NB4 (cell line): ENCODE measurements around the gene TLL2.

ENCODE experiments used
- DNase-seq: peaks from one replicate; pipeline ENCODE4 v3.0.0; 2010; ENCODE audit warnings: low read depth
- H3K4me3 ChIP-seq: one replicate; pipeline ENCODE4 v1.5.1; 2011; ENCODE audit warnings: mild to moderate bottlenecking, low read depth, low read length, moderate library complexity
- MAX ChIP-seq: IDR thresholded peaks from 2 replicates; pipeline ENCODE4 v1.6.1; 2011; ENCODE audit warnings: low read depth, low read length
- MYC ChIP-seq: IDR thresholded peaks from 2 replicates; pipeline ENCODE4 v1.6.1; 2011; ENCODE audit warnings: low read depth, low read length
- POLR2A ChIP-seq: IDR thresholded peaks from 2 replicates; pipeline ENCODE4 v1.6.1; 2011; ENCODE audit warnings: mild to moderate bottlenecking; ENCODE audit not compliant: insufficient read length; ENCODE audit errors: extremely low read depth
- TF ChIP-seq, protein P1 (sequence below): IDR thresholded peaks from one replicate; pipeline ENCODE4 v1.5.1; 2012; ENCODE audit warnings: low read depth, low read length

Gene TLL2

DNA sequence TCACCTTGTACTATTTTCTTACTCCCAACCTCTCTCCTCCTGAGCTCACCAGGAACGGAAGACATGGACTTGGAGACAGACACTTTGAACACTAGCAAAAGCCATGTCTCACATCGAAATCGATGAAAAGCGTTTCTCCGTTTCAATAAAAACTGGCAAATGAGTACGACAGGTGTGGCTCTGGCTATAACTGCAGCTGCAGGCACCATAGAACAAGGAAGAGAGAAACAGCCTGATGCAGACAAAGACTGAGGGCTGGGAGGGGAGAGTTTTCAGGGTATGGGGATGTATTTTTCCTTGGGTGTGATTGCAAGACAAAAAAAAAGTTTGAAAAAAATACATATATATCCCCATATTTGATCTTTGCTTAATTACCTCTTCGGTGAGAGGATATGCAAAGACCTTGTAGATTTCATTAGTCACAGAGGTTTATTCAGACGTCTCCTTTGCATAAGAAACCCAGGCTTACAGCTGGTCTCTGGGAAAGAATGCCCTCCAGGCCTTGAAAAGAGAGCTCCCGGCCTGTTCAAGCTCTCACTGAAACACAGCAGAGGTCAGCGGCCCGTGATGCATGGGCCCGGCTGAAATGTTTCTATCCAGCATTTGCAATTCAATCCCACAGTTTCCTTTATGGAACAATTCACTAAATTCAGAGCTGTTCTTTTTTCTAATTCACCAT lies 63.1 kb downstream of the TLL2 start:
- TF ChIP-seq, protein P1, sequence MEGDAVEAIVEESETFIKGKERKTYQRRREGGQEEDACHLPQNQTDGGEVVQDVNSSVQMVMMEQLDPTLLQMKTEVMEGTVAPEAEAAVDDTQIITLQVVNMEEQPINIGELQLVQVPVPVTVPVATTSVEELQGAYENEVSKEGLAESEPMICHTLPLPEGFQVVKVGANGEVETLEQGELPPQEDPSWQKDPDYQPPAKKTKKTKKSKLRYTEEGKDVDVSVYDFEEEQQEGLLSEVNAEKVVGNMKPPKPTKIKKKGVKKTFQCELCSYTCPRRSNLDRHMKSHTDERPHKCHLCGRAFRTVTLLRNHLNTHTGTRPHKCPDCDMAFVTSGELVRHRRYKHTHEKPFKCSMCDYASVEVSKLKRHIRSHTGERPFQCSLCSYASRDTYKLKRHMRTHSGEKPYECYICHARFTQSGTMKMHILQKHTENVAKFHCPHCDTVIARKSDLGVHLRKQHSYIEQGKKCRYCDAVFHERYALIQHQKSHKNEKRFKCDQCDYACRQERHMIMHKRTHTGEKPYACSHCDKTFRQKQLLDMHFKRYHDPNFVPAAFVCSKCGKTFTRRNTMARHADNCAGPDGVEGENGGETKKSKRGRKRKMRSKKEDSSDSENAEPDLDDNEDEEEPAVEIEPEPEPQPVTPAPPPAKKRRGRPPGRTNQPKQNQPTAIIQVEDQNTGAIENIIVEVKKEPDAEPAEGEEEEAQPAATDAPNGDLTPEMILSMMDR: no peak
- no peak for TF ChIP-seq MYC
- TF ChIP-seq POLR2A: no peak
- TF ChIP-seq MAX: no peak
- DNase-seq: no peak
- H3K4me3 ChIP-seq: no peak overlapping the region

GRCh38 chr10:96448558-96448957 lies 65.2 kb downstream of the TLL2 start:
- no peak for DNase-seq
- no peak overlapping the region for H3K4me3 ChIP-seq
- TF ChIP-seq MAX (no peak), POLR2A (no peak)
- TF ChIP-seq, protein P1: no peak

GRCh38 chr10:96448021-96448457 lies 65.7 kb downstream of the TLL2 start:
- TF ChIP-seq, protein P1: no peak
- TF ChIP-seq MYC (no peak), MAX (no peak), POLR2A (no peak)
- no peak overlapping the region for H3K4me3 ChIP-seq
- no peak for DNase-seq

DNA sequence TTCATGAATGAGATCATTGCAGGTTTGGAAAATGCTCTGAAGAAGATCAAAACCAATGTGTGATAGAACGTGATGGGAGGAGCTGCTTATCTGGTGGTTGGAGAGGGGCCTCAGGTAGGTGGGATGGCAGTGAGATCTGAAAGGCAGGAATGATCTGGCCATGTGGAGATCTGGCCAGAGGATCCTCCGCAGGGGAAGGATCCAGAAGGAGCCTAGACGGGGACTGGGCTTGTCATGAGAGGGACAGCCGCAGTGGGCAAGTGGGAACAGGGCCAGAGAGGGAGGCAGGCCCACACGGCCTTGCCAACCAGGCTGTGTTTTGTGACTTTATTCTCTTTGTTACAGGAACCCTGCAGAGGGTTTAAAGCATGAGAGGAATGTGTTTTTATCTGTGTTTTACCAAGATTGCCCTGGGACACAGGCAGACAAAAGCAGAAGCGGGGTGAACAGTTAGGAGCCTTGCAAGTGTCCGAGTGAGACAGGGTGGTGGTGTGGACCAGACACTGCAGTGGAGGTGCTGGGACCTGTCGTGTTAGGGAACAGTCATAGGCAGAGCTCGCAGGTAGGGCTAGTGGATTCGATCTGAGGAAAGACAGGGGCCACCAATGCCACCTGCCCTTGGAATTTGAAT lies 66.6 kb downstream of the TLL2 start:
- TF ChIP-seq MYC: no peak
- TF ChIP-seq MAX: no peak
- TF ChIP-seq POLR2A: no peak
- TF ChIP-seq, protein P1: no peak
- no peak for DNase-seq
- H3K4me3 ChIP-seq: no peak overlapping the region

DNA sequence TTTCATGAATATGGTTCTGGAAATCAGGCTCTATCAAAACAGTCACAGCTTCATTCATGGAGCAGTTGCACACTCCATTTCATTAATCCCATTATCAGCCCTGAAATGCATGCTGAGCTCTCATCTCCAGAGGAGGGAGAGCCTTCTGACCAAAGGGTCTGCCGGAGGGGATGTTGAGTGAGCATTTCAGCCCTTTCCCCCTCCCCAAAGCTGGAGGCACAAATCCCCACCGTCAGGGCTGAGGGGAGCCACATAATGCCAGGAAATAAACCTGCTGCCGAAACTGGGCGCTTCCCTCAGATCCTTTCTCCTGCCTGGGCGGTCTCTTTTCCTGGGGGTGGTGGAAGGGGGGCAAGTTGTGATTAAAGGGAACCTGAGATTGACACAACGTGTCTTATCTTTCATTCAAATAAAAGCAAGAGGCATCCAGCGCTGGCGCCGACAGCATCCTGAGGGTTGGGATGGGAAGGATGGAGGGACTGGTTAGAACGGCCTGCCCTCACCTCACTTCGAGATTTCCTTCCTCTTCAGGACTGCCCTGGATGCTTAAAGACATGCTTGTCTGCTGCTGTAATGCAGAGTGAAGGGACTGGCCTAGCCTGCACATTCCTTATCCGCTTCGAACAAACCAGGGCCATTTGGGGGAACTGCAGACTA lies 71.6 kb downstream of the TLL2 start:
- no peak overlapping the region for H3K4me3 ChIP-seq
- no peak for TF ChIP-seq POLR2A
- TF ChIP-seq MAX: no peak
- no peak for TF ChIP-seq MYC
- TF ChIP-seq, protein P1: no peak
- DNase-seq: no peak
